H1 (cell line): ENCODE measurements around the gene SMTN. TPM values are rescaled to one million over a fixed set of nuclear protein-coding genes. Genes with fewer than 3 reads are reported as not detected.

Source experiments
- CREB1 ChIP-seq: IDR thresholded peaks from 2 replicates; pipeline ENCODE4 v1.6.1; 2012; ENCODE audit warnings: inconsistent platforms
- GABPA ChIP-seq: IDR thresholded peaks from 2 replicates; pipeline ENCODE4 v1.6.1; 2011; ENCODE audit warnings: mild to moderate bottlenecking, low read length, moderate library complexity, borderline replicate concordance; ENCODE audit not compliant: insufficient read depth
- GTF2F1 ChIP-seq: IDR thresholded peaks from 2 replicates; pipeline ENCODE4 v1.6.1; 2012; ENCODE audit warnings: low read depth, low read length, improper control_type of control experiment, borderline replicate concordance
- JUN ChIP-seq: IDR thresholded peaks from 2 replicates; pipeline ENCODE4 v1.6.1; 2011; ENCODE audit warnings: low read depth, mild to moderate bottlenecking, improper control_type of control experiment, low read length
- RFX5 ChIP-seq: IDR thresholded peaks from 2 replicates; pipeline ENCODE4 v1.6.1; 2011; ENCODE audit warnings: low read depth, low read length, improper control_type of control experiment, borderline replicate concordance
- SIN3A ChIP-seq, 2 experiments: IDR thresholded peaks in 1 of 2; conservative IDR thresholded peaks in 1 of 2; 2 replicates each; pipeline ENCODE4 v1.6.1; 2011 to 2012; ENCODE audit warnings: low read length in 2 of 2, improper control_type of control experiment in 1 of 2, low read depth in 1 of 2, mild to moderate bottlenecking in 1 of 2
- SP2 ChIP-seq: IDR thresholded peaks from 2 replicates; pipeline ENCODE4 v1.6.1; 2012; ENCODE audit warnings: mild to moderate bottlenecking, low read length, inconsistent platforms
- TEAD4 ChIP-seq: IDR thresholded peaks from 2 replicates; pipeline ENCODE4 v1.6.1; 2012; ENCODE audit warnings: low read depth, low read length, inconsistent platforms, mixed read lengths
- polyA plus RNA-seq, 7 experiments: library from polyadenylated mRNA; depleted of rRNA in 3 of 7; stranded (reverse) in 5 of 7; unstranded in 2 of 7; fragments of >200 nt in 5 of 7; fragments of 200-250 nt in 2 of 7; gene quantifications; 1 replicate in 5 of 7; 2 replicates in 1 of 7; 4 replicates in 1 of 7; pipeline versions ENCODE4 v1.2.1 to v1.2.3, GENCODE V29; 2011 to 2013; ENCODE audit warnings: missing spikeins in 2 of 7, mixed read lengths in 2 of 7
- total RNA-seq: library from RNA; stranded (reverse); fragmentation: NEBNext Ultra II Directional; extraction: Animal tissue kit (Norgen Biotek cat#: 25700); gene quantifications from 2 replicates; pipeline ENCODE4 v1.2.1, GENCODE V29; 2021
- TF ChIP-seq, protein P1 (sequence below): fragments of 300-600 bp; sonication (generic); IDR thresholded peaks from 2 replicates; pipeline ENCODE4 v1.7.1; 2012; ENCODE audit warnings: low read length, moderate library complexity, mild to moderate bottlenecking, inconsistent platforms; ENCODE audit not compliant: insufficient replicate concordance

Gene SMTN
- total and polyA plus RNA-seq, 2 of the 8 experiments (the other 6 are each of a cell fraction or from before 2014, with no cell fraction given), result 12.3 to 20.8 TPM

- TF ChIP-seq, protein P1, sequence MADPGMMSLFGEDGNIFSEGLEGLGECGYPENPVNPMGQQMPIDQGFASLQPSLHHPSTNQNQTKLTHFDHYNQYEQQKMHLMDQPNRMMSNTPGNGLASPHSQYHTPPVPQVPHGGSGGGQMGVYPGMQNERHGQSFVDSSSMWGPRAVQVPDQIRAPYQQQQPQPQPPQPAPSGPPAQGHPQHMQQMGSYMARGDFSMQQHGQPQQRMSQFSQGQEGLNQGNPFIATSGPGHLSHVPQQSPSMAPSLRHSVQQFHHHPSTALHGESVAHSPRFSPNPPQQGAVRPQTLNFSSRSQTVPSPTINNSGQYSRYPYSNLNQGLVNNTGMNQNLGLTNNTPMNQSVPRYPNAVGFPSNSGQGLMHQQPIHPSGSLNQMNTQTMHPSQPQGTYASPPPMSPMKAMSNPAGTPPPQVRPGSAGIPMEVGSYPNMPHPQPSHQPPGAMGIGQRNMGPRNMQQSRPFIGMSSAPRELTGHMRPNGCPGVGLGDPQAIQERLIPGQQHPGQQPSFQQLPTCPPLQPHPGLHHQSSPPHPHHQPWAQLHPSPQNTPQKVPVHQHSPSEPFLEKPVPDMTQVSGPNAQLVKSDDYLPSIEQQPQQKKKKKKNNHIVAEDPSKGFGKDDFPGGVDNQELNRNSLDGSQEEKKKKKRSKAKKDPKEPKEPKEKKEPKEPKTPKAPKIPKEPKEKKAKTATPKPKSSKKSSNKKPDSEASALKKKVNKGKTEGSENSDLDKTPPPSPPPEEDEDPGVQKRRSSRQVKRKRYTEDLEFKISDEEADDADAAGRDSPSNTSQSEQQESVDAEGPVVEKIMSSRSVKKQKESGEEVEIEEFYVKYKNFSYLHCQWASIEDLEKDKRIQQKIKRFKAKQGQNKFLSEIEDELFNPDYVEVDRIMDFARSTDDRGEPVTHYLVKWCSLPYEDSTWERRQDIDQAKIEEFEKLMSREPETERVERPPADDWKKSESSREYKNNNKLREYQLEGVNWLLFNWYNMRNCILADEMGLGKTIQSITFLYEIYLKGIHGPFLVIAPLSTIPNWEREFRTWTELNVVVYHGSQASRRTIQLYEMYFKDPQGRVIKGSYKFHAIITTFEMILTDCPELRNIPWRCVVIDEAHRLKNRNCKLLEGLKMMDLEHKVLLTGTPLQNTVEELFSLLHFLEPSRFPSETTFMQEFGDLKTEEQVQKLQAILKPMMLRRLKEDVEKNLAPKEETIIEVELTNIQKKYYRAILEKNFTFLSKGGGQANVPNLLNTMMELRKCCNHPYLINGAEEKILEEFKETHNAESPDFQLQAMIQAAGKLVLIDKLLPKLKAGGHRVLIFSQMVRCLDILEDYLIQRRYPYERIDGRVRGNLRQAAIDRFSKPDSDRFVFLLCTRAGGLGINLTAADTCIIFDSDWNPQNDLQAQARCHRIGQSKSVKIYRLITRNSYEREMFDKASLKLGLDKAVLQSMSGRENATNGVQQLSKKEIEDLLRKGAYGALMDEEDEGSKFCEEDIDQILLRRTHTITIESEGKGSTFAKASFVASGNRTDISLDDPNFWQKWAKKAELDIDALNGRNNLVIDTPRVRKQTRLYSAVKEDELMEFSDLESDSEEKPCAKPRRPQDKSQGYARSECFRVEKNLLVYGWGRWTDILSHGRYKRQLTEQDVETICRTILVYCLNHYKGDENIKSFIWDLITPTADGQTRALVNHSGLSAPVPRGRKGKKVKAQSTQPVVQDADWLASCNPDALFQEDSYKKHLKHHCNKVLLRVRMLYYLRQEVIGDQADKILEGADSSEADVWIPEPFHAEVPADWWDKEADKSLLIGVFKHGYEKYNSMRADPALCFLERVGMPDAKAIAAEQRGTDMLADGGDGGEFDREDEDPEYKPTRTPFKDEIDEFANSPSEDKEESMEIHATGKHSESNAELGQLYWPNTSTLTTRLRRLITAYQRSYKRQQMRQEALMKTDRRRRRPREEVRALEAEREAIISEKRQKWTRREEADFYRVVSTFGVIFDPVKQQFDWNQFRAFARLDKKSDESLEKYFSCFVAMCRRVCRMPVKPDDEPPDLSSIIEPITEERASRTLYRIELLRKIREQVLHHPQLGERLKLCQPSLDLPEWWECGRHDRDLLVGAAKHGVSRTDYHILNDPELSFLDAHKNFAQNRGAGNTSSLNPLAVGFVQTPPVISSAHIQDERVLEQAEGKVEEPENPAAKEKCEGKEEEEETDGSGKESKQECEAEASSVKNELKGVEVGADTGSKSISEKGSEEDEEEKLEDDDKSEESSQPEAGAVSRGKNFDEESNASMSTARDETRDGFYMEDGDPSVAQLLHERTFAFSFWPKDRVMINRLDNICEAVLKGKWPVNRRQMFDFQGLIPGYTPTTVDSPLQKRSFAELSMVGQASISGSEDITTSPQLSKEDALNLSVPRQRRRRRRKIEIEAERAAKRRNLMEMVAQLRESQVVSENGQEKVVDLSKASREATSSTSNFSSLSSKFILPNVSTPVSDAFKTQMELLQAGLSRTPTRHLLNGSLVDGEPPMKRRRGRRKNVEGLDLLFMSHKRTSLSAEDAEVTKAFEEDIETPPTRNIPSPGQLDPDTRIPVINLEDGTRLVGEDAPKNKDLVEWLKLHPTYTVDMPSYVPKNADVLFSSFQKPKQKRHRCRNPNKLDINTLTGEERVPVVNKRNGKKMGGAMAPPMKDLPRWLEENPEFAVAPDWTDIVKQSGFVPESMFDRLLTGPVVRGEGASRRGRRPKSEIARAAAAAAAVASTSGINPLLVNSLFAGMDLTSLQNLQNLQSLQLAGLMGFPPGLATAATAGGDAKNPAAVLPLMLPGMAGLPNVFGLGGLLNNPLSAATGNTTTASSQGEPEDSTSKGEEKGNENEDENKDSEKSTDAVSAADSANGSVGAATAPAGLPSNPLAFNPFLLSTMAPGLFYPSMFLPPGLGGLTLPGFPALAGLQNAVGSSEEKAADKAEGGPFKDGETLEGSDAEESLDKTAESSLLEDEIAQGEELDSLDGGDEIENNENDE, result no peak
- no peak for TF ChIP-seq GABPA
- TF ChIP-seq TEAD4, result peak; percentile 70
- TF ChIP-seq GTF2F1, result peak; percentile 58
- no peak for TF ChIP-seq SP2
- peak in 1 of 2 experiments; percentile 32; a peak in 1 of 4 replicates for TF ChIP-seq SIN3A (conservative IDR thresholded peaks at IDR 0.05 in 1 of 2, IDR thresholded peaks at IDR 0.05 in 1 of 2; ENCODE audit: low read depth in 1 of 2, low read length in 2 of 2)
- no peak for TF ChIP-seq CREB1
- no peak for TF ChIP-seq JUN
- TF ChIP-seq RFX5, result no peak
These were observed 3.8 kb downstream of the SMTN start (continued) for GRCh38 chr22:31084811-31085492.
